ENCODE data around the gene PGPEP1.

Gene PGPEP1

DNA sequence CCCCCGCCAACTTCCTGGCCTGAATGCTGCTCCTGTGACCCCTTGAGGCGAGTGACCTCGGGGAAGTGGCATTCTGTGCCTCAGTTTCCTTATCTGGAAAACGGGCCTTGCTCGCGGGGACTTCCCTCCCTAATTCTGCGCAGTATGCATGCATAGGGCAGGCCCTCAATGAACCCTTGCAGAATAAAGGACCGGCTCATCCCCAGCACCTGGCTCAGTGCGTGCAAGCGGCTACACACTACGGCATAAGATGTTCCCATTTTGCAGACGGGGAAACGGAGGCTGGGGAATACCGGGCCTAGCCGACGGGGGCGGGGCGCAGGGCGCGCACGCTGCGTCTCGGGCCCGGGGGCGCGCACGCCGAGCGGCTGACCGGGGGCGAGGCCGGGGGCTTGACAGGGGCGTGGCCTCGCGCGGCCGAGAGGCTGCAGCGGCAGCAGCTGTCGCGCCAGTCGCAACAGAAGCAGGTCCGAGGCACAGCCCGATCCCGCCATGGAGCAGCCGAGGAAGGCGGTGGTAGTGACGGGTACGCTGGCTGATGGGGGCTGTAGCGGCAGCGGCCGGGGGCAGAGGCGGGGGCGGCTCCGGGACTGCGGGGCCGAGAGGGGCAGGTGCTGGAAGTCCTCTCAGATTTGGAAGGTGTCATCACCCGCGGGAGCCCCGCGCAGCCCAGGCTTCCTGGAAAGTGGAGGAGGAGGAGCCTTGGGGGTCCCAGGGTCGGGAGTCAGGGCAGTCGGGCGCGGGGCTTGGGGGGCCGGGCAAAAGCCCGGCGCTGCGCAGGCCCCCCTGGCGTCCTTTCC is at the start of gene PGPEP1:
PGPEP1 (plus strand) TSS at position 409 of the 800 bp plus-strand sequence; CDS start at position 493, 84 bp downstream.
- no peak for DNase-seq (ENCODE audit: low read depth in 2 of 2)

DNA sequence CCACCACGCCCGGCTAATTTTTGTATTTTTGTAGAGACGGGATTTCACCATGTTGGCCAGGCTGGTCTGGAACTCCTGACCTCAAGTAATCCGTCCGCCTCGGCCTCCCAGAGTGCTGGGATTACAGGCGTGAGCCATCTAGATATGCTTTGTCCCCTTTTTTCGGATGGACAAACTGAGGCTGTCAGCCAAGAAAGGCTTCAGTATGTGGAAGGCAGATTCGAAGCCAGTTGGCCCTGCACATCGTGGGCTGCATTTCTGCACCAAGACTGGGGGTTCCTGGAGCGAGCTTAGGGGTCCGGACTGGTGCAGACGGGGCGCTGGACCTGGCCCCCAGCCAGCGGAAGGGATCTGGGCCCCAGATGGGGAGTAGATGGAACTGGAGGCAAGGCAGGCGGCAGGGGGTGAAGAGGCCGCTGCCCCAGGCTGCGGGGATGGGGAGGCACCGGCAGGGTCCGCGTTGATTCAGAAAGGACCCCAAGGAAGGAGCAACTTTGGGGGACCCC is 49.3 kb upstream of the PGPEP1 start:
- DNase-seq (ENCODE audit: low read depth in 2 of 2): no peak

GRCh38 chr19:18291590-18292461 is 48.6 kb upstream of the PGPEP1 start:
- peak; percentile 74 to 75 for DNase-seq (ENCODE audit: low read depth in 2 of 2)

GRCh38 chr19:18292462-18292809 is 48.0 kb upstream of the PGPEP1 start:
- DNase-seq (ENCODE audit: low read depth in 2 of 2): no peak

DNA sequence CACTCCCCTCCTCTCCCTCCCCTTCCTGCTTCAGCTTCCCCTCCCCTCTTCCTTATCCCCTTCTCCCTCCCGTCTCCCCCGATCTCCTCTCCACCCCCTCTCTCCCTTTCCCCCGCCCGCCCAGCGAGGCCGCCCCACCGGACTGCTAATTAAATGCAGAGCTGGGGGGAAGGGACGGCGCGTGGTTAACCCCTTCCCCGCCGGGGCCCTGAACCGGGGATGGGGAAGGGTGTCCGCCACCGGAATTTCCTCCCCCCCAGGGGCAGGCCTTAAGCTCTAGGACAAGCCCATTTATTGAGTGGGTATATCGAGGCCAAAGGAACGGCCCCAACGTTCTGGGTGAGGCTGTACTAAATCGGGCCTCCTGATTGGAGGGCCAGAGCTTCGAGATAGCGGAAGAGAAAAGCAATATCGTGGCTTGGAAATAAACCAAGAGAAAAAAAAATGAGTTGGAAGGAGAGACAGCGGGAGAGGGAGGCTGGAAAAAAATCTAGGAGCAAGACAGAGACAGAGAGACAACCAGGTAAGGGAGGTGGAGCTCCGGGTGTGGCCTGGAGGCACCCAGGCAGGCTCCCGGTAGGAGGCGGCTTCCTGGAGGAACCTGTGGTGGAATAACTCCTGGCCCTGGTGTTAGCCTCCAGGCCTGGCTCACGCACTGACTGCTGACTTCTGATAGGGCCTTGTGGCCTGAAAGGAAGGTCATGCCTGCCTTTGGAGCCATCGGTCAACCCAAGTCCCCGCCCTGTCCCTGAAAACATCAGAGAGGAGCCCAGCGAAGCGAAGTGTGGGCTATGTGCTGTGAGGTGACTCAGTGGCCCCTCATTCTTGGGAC is 47.4 kb upstream of the PGPEP1 start:
- DNase-seq (ENCODE audit: low read depth in 2 of 2): no peak

DNA sequence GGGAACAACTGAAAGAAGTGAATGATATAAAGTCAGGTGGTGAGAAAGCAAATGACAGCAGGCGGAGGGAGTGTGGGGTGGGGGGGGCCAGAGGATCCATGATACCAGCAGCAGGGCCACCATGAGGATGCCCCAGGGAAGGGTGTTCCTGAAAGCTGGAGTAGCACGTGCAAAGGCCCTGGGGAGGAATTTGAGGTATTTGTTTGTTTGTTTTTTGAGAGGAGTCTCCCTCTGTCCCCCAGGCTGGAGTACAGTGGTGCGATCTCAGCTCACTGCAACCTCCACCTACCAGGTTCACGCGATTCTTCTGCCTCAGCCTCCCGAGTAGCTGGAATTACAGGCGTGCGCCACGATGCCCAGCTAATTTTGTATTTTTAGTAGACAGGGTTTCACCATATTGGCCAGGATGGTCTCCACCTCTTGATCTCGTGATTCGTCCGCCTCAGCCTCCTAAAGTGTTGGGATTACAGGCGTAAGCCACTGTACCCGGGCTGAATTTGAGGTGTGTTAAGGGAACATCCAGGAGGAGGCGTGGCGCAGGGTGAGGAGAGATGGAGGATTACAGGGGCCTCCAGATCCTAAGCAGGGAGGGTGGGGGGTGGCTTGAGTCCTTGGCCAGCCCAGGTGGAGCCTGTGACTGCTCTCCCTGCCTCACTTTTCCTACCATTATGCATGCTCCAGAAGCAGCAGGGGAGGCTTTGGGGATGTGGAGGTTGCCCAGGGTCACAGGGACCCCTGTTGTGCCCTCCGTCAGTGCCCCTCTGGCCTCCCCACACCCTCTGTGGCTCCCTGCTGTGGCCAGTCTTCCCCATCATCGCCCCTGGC is 46.5 kb upstream of the PGPEP1 start:
- DNase-seq (ENCODE audit: low read depth in 2 of 2): no peak

GRCh38 chr19:18294467-18294864 is 45.9 kb upstream of the PGPEP1 start:
- DNase-seq (ENCODE audit: low read depth in 2 of 2): peak; percentile 87 to 90

GRCh38 chr19:18295034-18295451 is 45.4 kb upstream of the PGPEP1 start:
- DNase-seq (ENCODE audit: low read depth in 2 of 2): no peak

GRCh38 chr19:18297308-18297707 is 43.1 kb upstream of the PGPEP1 start:
- no peak for DNase-seq (ENCODE audit: low read depth in 2 of 2)

DNA sequence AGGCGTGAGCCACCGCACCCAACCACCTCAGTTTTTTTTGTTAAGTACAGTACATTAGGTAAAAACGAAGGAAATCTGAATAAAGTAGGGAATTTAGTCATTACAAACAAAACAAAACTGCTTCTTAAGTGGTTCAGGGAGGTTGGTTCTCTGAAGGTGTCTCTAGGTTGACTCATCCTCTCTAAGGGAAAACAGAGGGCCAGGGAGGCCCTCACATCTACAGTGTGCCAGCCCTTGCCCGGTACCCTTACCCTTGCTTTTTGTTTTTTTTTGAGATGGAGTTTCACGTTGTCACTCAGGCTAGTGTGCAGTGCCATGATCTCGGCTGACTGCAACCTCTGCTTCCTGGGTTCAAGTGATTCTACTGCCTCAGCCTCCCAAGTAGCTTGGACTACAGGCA is 41.8 kb upstream of the PGPEP1 start:
- no peak for DNase-seq (ENCODE audit: low read depth in 2 of 2)

- DNase-seq (ENCODE audit: low read depth in 2 of 2): no peak
Observed at GRCh38 chr19:18299654-18300053, 40.7 kb upstream of the PGPEP1 start.

DNA sequence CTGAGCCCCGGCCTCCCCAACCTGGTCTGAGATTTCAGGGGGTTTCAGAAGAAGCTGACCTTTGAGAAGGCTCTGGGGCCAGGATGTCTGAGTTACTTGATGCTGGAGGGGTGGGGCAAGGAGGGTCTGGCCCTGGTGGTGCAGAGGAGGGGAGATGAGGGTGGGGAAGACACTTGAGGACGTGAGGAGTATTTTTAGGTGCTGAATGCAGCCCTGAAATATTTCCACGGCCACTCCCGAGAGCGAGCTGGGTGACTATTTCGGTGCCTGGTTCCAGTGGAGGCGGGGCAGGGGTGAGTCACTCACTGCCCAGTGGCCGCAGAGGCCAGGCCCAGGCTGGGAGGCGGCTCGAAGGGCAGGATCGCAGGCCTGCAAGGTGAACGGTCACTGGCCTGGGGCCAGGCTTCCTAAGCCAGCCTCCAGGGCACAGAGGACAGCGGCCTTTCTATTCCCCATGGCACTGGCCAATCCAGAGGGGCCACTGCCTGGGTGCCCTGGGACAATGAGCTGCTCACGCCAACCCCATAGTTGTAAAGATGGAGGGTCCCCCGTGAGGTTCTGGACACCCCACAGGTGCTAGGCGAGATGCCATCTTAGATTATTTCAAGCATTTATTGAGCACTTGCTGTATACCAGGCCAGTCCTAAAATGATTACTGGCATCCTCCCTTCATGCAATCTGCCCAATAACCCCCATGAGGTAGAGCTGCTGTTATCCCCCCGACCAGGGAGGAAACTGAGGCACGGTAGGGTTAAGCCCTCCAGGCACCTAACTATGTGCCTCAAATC is 39.3 kb upstream of the PGPEP1 start:
- DNase-seq (ENCODE audit: low read depth in 2 of 2): no peak

DNA sequence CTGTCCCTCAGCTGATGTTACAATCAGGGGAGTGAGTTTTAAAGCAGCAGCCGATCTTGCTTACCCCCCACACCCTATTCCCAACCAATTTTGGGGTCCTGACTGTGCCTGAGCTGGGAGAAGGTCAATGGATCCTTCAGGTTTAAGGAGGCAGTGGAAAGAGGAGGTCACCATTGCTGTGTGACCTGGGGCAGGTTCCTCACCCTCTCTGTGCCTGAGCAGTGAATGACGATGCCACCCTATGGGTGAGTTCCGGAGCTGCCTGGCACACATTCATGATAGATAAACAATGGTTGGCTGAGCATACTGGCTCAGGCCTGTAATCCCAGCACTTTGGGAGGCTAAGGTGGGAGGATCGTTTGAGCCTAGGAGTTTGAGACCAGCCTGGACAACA is 38.7 kb upstream of the PGPEP1 start:
- no peak for DNase-seq (ENCODE audit: low read depth in 2 of 2)

GRCh38 chr19:18304208-18304457 is 36.3 kb upstream of the PGPEP1 start:
- no peak for DNase-seq (ENCODE audit: low read depth in 2 of 2)

DNA sequence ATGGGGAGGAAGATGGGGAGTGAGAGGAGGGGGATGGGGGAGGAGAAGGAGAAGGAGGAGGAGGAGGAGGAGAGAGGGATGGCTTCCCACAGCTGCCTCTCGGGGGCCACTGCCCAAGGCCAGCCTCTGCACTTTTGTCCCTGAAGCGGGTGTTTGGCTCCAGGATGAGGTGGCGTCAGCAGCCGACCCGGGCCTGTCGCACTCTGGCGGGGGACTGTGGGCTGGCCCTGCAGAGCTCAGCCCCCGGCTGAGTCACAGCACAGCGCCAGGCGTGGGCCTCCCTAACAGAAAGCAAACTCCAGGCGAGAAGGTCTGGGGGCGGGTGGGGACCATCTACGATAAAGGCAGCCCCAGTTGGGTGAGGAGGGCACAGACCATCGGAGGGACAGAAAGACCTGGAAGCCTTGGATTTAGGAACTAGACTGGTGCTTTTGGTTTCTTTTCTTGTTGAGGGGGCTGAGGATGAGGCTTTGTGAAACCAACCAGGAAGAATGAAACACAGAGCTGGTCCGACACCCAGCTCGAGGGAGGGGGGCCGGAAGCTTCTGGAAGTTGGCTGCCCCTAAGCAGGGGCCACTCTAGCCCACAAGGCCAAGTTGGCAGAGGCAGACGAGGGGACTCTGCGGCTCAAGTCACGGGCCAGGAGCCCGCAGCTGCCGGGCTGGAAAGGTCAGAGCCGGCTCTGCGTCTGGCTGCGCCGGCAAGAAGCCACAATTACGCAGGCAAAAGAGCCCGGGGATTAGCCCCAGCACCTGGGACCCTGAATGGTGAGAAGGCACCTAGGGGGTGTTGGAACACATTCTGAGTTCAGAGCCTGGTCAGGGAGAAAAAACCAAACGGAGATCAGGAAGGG is 35.7 kb upstream of the PGPEP1 start:
- DNase-seq (ENCODE audit: low read depth in 2 of 2): peak; percentile 77 to 84

GRCh38 chr19:18306209-18306887 is 34.0 kb upstream of the PGPEP1 start:
- no peak for DNase-seq (ENCODE audit: low read depth in 2 of 2)

DNA sequence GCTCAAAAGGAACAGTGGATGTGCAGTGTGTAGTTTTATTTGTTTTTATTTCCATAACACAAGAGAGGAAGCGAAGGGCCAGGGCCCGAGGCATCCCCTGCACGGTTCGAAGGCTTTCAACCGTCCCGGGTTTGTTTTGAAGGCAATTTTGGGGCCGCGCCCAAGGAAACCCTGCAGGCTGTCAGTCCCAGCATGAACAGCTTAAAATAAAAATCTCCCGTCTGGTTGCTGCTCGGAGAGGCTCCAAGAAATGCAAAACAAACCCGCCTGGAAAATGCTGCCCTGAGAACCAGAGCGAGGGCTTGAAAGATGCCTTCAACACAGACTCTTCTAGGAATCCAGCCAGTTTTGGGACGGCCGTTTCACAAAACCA is 33.5 kb upstream of the PGPEP1 start:
- no peak for DNase-seq (ENCODE audit: low read depth in 2 of 2)

GRCh38 chr19:18307271-18307681 is 33.1 kb upstream of the PGPEP1 start:
- no peak for DNase-seq (ENCODE audit: low read depth in 2 of 2)
